Aorta (tissue), 5 donors: ENCODE data around the gene SERPINE1. TPM values are rescaled to one million over a fixed set of nuclear protein-coding genes. Genes with fewer than 3 reads are reported as not detected.
"Not testable (repeated sequence)": the region's sequence is repeated elsewhere in the genome, so short reads cannot be mapped to it uniquely, and the experiment has no call there.

Experiments used
- ATAC-seq: fragments of 200-7000 bp; cut with Tn5 transposase; one replicate; pipeline ENCODE4 v1.9.1; 2022; ENCODE audit warnings: moderate library complexity; ENCODE audit not compliant: low FRiP score
- DNase-seq, 2 donors: peaks; one replicate each; pipeline ENCODE4 v3.0.0-alpha.2; 2020
- H3K27ac ChIP-seq, 2 donors: one replicate each; pipeline ENCODE4 v1.5.1; 2013; ENCODE audit warnings: low read length in 2 of 2, mild to moderate bottlenecking in 2 of 2, moderate library complexity in 2 of 2, control low read depth in 1 of 2, inconsistent platforms in 1 of 2, low read depth in 1 of 2
- H3K27me3 ChIP-seq, 2 donors: one replicate each; pipeline ENCODE4 v1.6.1; 2013; ENCODE audit warnings: control low read depth in 1 of 2, low read length in 1 of 2, mild to moderate bottlenecking in 1 of 2, moderate library complexity in 1 of 2; ENCODE audit not compliant: insufficient read depth in 2 of 2, control insufficient read depth in 1 of 2
- H3K36me3 ChIP-seq, 2 donors: one replicate each; pipeline ENCODE4 v1.6.1; 2013; ENCODE audit warnings: control low read depth in 1 of 2, low read length in 1 of 2, mild to moderate bottlenecking in 1 of 2; ENCODE audit not compliant: insufficient read depth in 2 of 2, control insufficient read depth in 1 of 2
- H3K4me1 ChIP-seq, 2 donors: one replicate each; pipeline ENCODE4 v1.6.1; 2013; ENCODE audit warnings: low read length in 2 of 2, control low read depth in 1 of 2, mild to moderate bottlenecking in 1 of 2, moderate library complexity in 1 of 2; ENCODE audit not compliant: insufficient read depth in 2 of 2, control insufficient read depth in 1 of 2
- H3K4me3 ChIP-seq, 2 donors: one replicate each; pipeline ENCODE4 v1.5.1; 2013; ENCODE audit warnings: low read length in 2 of 2, control low read depth in 1 of 2, mild to moderate bottlenecking in 1 of 2
- H3K9me3 ChIP-seq: one replicate; pipeline ENCODE4 v1.6.1; 2013; ENCODE audit warnings: mild to moderate bottlenecking, low read length; ENCODE audit not compliant: control insufficient read depth
- whole genome bisulfite sequencing, 2 donors: extraction: QIAGEN DNeasy Blood & Tissue Kit; methylation state at CpG; one replicate each; pipeline ENCODE4 v1.1.7; 2013; 5-methylcytosine and 5-hydroxymethylcytosine counted together
- intact Hi-C, 2 donors: fragments of 100-400 bp; cut with DNase I; formaldehyde crosslinking; loops; one replicate each; pipeline versions ENCODE4 v1.14.2 to v1.15.0; 2022
- polyA plus RNA-seq, 2 donors: library from polyadenylated mRNA; stranded (reverse); fragments of 200-250 nt; gene quantifications; one replicate each; pipeline ENCODE4 v1.2.3, GENCODE V29; 2013
- total RNA-seq, 2 donors: library from RNA; stranded (reverse); fragmentation: NEBNext Ultra II Directional; extraction: Animal tissue kit (Norgen Biotek cat#: 25700); gene quantifications; one replicate each; pipeline ENCODE4 v1.2.1, GENCODE V29; 2021
- donor health status: healthy with polysubstance abuse.
- donor health status: Bipolar disorder and iron deficiency.
- donor health status: DM: no; HTN: no; CAD: no.
- donor health status: DM: no; HTN: no; CAD: no.
- donor health status: DM: yes; HTN: yes; CAD: no.

Gene SERPINE1
- total and polyA plus RNA-seq, 4 donors: 57.1 to 693 (median 104) TPM

DNA sequence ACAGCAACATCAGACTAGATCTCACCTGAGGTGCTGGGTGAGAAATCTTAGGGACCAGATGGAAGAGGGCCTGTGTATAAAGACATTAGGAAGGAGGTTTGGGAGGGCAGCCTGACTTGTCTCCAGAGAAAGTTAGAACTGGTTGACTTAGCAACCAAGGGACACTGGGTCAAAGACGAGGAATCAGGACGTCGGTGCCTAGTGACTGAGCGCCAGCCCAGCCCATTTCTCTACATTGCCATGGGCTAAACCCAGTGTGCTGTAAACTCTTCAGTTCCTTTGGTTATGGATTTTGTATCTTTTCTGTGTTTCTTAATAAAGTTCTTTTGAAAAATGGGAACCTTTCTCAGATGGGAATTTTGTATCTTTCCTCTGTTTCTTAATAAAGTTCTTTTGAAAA, 29.3 kb upstream of the SERPINE1 start:
- H3K9me3 ChIP-seq: no peaks in the 10 kb centered on the region
- 85 to 91% methylated on average over 4 of the region's 4 CpGs for WGBS, 2 donors

GRCh38 chr7:101099969-101100781, 26.7 kb upstream of the SERPINE1 start:
- DNase-seq (peak; percentile 96 to 99), ATAC-seq (peak; percentile 95)
- Histone ChIP-seq H3K4me3 (no peak overlapping the region), H3K27me3 (no peaks in the 10 kb centered on the region), H3K9me3 (no peaks in the 10 kb centered on the region), H3K27ac (peak overlapping the region in 1 of 2 donors; percentile 92), H3K36me3 (no peaks in the 10 kb centered on the region), H3K4me1 (no peaks in the 10 kb centered on the region)
- intact Hi-C loops: loop anchor here in 1 of 2 donors (5.0 kb wide), 1 partner anchor 32 kb away; no protein-coding TSS in a partner anchor
- WGBS, 2 donors: 18% methylated on average over 23 to 26 of the region's 26 CpGs

More for the DNA sequence above, 29.3 kb upstream of the SERPINE1 start:
- DNase-seq (no peak), ATAC-seq (no peak)
- Histone ChIP-seq H3K27me3 (no peaks in the 10 kb centered on the region), H3K4me1 (no peaks in the 10 kb centered on the region), H3K27ac (no peak overlapping the region), H3K36me3 (no peaks in the 10 kb centered on the region), H3K4me3 (no peak overlapping the region)
- intact Hi-C loops: loop anchor here in 1 of 2 donors (5.0 kb wide), 1 partner anchor 35 kb away; no protein-coding TSS in a partner anchor

GRCh38 chr7:101100858-101101847, 25.8 kb upstream of the SERPINE1 start:
- Histone ChIP-seq H3K27me3 (no peaks in the 10 kb centered on the region), H3K27ac (peak overlapping the region in 1 of 2 donors; percentile 92), H3K36me3 (no peaks in the 10 kb centered on the region), H3K4me3 (no peak overlapping the region), H3K4me1 (no peaks in the 10 kb centered on the region), H3K9me3 (no peaks in the 10 kb centered on the region)
- ATAC-seq (no peak), DNase-seq (no peak)
- intact Hi-C loops: no loop called here
- 90 to 91% methylated on average over 18 of the region's 18 CpGs for WGBS, 2 donors

- Histone ChIP-seq H3K4me3 (no peak overlapping the region), H3K27me3 (no peaks in the 10 kb centered on the region), H3K36me3 (no peaks in the 10 kb centered on the region), H3K27ac (no peak overlapping the region), H3K4me1 (no peaks in the 10 kb centered on the region), H3K9me3 (no peaks in the 10 kb centered on the region)
- WGBS, 2 donors: 95% methylated on average over 6 of the region's 6 CpGs
- intact Hi-C loops: no loop called here
- ATAC-seq (no peak), DNase-seq (no peak)
Observed at GRCh38 chr7:101102026-101102425, 24.9 kb upstream of the SERPINE1 start.

DNA sequence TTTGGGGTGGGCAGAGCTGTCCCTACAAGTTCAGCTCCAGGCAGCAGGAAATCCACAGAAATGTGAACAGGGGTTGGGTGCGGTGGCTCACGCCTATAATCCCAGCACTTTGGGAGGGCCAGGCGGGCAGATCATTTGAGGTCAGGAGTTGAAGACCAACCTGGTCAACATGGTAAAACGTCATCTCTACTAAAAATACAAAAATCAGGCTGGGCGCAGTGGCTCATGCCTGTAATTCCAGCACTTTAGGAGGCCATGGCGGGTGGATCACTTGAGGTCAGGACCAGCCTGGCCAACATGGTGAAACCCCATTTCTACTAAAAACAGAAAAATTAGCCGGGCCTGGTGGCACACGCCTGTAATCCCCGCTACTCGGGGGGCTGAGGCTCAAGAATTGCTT, 23.2 kb upstream of the SERPINE1 start:
- H3K27ac ChIP-seq, H3K36me3 ChIP-seq, DNase-seq, ATAC-seq, H3K4me3 ChIP-seq, intact Hi-C loops, H3K4me1 ChIP-seq, H3K27me3 ChIP-seq, H3K9me3 ChIP-seq: not testable (repeated sequence)
- WGBS, 2 donors: 91 to 92% methylated on average over 10 of the region's 10 CpGs

- H3K4me1 ChIP-seq: no peaks in the 10 kb centered on the region
- H3K27me3 ChIP-seq: no peaks in the 10 kb centered on the region
- WGBS, 2 donors: 88 to 90% methylated on average over 15 of the region's 15 CpGs
- no peak overlapping the region for H3K27ac ChIP-seq
- H3K4me3 ChIP-seq: no peak overlapping the region
- no peak for ATAC-seq
- no peaks in the 10 kb centered on the region for H3K9me3 ChIP-seq
- no peak for DNase-seq
- intact Hi-C loops: no loop called here
- H3K36me3 ChIP-seq: no peaks in the 10 kb centered on the region
Observed at GRCh38 chr7:101104193-101104713, 22.7 kb upstream of the SERPINE1 start.

- Histone ChIP-seq H3K4me1 (no peaks in the 10 kb centered on the region), H3K27me3 (no peaks in the 10 kb centered on the region), H3K36me3 (no peaks in the 10 kb centered on the region), H3K27ac (no peak overlapping the region), H3K4me3 (no peak overlapping the region), H3K9me3 (no peaks in the 10 kb centered on the region)
- WGBS, 2 donors: 81 to 91% methylated on average over 3 of the region's 3 CpGs
- DNase-seq: no peak
- intact Hi-C loops: no loop called here
- no peak for ATAC-seq
Observed at GRCh38 chr7:101104799-101105198, 22.1 kb upstream of the SERPINE1 start.

- DNase-seq, H3K9me3 ChIP-seq, H3K27ac ChIP-seq, H3K27me3 ChIP-seq, H3K36me3 ChIP-seq, H3K4me1 ChIP-seq, intact Hi-C loops, ATAC-seq, H3K4me3 ChIP-seq: not testable (repeated sequence)
- 82 to 84% methylated on average over 5 of the region's 5 CpGs for WGBS, 2 donors
Observed at GRCh38 chr7:101105248-101105647, 21.7 kb upstream of the SERPINE1 start.
